ENCODE measurements around the gene AQP2. TPM values are rescaled to one million over a fixed set of nuclear protein-coding genes. Genes with fewer than 3 reads are reported as not detected.

The AQP2 gene
- total RNA-seq, 1 donor from 2014 or later: not detected

- peak overlapping the region; percentile 0 for H3K27ac Mint-ChIP-seq (ENCODE audit: unreplicated experiment)
- H3K36me3 Mint-ChIP-seq (ENCODE audit: unreplicated experiment): no peaks in the 10 kb centered on the region
- H3K4me3 Mint-ChIP-seq (ENCODE audit: unreplicated experiment): peak overlapping the region; percentile 62
- H3K4me1 Mint-ChIP-seq (ENCODE audit: unreplicated experiment): peaks cover 30% of the 10 kb centered on the region
- DNase-seq (ENCODE audit: extremely low spot score, unreplicated experiment): no peak
- H3K9me3 Mint-ChIP-seq (ENCODE audit: unreplicated experiment): no peaks in the 10 kb centered on the region
- peaks cover 10% of the 10 kb centered on the region for H3K27me3 Mint-ChIP-seq (ENCODE audit: unreplicated experiment)
- no peak for TF ChIP-seq CTCF (IDR thresholded peaks at IDR 0.05)
Observed at GRCh38 chr12:49960474-49961110, 10.1 kb downstream of the AQP2 start.

DNA sequence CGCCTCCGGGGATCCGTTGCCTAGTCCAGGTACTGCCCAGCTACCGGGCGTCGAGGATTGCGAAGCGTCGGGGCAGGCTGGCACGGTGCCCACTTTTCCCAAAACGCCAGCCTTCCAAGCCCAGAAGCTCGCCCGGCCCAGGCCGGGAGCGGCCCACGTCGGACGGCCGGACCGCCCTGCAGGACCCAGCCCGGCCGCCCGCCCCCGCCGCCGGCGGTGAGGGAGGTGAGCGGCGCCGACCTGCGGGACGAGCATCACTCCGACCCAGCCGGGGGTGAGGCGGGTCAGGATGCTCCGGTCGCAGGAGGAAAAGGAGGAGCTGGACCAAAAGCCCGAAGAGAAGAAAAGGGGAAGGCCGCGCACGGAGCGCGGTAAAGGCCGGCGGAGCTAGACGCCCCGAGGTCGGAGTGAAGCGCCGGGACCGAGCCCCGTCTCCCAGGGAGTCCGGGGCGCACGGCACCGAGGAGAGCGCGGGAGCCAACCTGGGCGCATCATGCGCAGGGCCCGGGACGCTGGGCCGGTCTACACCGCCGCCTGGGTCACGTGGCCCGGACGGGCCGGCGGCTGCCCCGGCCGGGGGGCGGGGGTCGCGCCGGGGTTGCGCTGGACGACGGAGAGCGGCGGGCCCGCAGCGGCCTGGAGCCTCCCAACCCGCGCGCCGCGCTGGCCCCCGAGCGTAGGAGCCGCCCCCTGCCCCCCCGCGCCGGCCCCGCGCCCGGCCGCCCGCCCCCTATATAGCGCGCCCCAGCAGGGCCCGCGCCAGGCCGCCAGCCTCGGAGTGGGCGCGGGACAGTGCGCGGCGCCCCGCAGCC, 10.8 kb downstream of the AQP2 start, which contains the start of gene AQP5:
AQP5 (plus strand) TSS at position 762 of the 812 bp plus-strand sequence. CDS start 146 bp downstream, outside the sequence.
- no peak for DNase-seq (ENCODE audit: extremely low spot score, unreplicated experiment)

GRCh38 chr12:49961993-49962764, 11.6 kb downstream of the AQP2 start:
- Mint-ChIP-seq H3K4me3 (ENCODE audit: unreplicated experiment) (peak overlapping the region; percentile 47), H3K4me1 (ENCODE audit: unreplicated experiment) (peaks cover 32% of the 10 kb centered on the region), H3K9me3 (ENCODE audit: unreplicated experiment) (no peaks in the 10 kb centered on the region), H3K36me3 (ENCODE audit: unreplicated experiment) (no peaks in the 10 kb centered on the region), H3K27me3 (ENCODE audit: unreplicated experiment) (peaks cover 11% of the 10 kb centered on the region), H3K27ac (ENCODE audit: unreplicated experiment) (peak overlapping the region; percentile 34)
- no peak for TF ChIP-seq CTCF (IDR thresholded peaks at IDR 0.05)
- DNase-seq (ENCODE audit: extremely low spot score, unreplicated experiment): no peak

More for the DNA sequence above, 10.8 kb downstream of the AQP2 start, which contains the start of gene AQP5:
- H3K4me1 Mint-ChIP-seq (ENCODE audit: unreplicated experiment): peaks cover 30% of the 10 kb centered on the region
- peak within 1 kb of the TSS; percentile 62 for H3K4me3 Mint-ChIP-seq (ENCODE audit: unreplicated experiment)
- no peaks in the 10 kb centered on the region for H3K9me3 Mint-ChIP-seq (ENCODE audit: unreplicated experiment)
- H3K27ac Mint-ChIP-seq (ENCODE audit: unreplicated experiment): peak within 1 kb of the TSS; percentile 34
- peaks cover 11% of the 10 kb centered on the region for H3K27me3 Mint-ChIP-seq (ENCODE audit: unreplicated experiment)
- no peak for TF ChIP-seq CTCF (IDR thresholded peaks at IDR 0.05)
- no peaks in the 10 kb centered on the region for H3K36me3 Mint-ChIP-seq (ENCODE audit: unreplicated experiment)

DNA sequence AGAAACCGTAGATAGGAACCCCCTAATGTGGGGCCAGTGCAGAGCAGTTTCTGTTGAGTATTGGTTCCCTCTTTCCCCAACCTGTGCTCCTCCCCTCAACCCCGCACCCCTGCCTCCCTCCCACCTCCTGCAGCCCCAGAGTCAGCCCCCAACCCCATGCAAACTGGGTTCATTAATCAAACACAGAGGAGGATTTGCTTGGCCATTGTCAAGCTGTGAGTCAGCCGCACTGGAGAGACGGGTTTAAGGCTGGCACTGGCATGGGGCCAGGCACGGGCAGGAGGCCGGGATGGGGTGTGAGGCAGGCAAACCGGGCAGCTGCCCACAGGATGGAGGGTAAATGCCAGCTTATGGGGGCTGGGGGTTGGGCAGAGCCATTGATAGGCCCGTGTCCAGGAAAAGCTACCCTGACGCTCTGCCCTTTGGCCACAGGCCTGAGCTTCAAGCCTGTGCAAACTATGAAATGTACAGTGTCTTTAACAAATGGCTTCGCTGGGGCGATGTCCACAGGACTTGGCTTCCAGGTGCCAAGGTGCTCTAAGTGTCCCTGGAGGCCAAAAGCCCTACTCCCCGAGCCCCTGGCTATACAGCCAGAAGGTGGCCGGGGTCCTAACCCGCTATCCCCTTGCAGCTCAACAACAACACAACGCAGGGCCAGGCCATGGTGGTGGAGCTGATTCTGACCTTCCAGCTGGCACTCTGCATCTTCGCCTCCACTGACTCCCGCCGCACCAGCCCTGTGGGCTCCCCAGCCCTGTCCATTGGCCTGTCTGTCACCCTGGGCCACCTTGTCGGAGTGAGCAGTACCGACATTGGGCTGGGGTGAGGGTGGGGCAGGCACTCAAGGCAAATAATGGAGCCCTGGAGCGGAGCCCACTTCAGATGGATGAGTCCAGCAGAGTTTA, 12.6 kb downstream of the AQP2 start:
- TF ChIP-seq CTCF (IDR thresholded peaks at IDR 0.05): no peak
- DNase-seq (ENCODE audit: extremely low spot score, unreplicated experiment): peak; percentile 89
- Mint-ChIP-seq H3K9me3 (ENCODE audit: unreplicated experiment) (no peaks in the 10 kb centered on the region), H3K4me1 (ENCODE audit: unreplicated experiment) (peaks cover 40% of the 10 kb centered on the region), H3K4me3 (ENCODE audit: unreplicated experiment) (no peak overlapping the region), H3K27me3 (ENCODE audit: unreplicated experiment) (peaks cover 11% of the 10 kb centered on the region), H3K36me3 (ENCODE audit: unreplicated experiment) (no peaks in the 10 kb centered on the region), H3K27ac (ENCODE audit: unreplicated experiment) (peak overlapping the region; percentile 34)

All from osteocyte (in vitro differentiated cells).